ENCODE measurements around the gene DCAF12.
A peak's percentile ranks its signal among the peaks of the same experiment; 100 is the strongest.
"Not testable (repeated sequence)": the region's sequence is repeated elsewhere in the genome, so short reads cannot be mapped to it uniquely, and the experiment has no call there.

The DCAF12 gene

DNA sequence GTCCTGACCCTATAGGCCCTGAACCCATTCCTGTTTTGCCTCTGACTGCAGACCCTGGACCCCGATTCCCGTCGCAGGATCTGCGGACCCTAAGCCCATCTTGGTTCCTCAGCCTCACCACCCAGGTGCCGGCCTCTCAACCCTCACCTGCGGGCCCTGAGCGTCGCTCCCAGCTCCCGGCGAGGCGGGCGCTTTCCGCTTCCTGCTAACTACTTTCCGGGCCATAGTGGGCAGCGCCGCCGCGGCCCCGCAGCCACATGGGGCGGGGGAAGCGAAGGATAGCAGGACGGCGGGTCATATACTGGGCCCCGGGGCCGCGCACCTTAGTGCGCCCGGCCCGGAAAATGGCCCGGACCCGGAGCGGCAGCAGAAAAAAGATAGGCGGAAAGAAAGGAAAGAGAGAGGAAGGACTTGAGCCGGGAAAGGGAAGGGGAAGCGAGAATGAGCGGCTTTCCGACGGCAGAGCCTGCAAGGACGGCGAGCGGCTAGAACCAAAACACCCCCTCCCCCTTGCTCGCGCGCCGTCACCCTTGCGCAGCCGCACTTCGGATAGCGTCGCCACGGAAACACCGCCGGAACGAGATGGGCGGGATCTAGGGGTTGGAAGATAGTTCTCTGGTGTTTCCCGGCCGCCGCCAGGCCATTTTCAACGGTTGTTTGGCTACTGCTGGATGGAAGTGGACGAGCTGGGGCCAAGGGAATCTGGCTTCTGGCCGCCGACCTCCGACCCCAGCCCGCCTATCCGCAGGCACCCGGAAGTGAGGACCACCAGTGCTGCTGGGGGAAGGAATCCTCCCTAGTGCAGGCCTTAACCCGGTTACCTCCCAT, at the start of gene DCAF12:
TSS of gene DCAF12 (minus strand) at position 492 of the 828 bp plus-strand sequence. CDS start at position 225, 267 bp downstream.
- peak; percentile 94 for DNase-seq

DNA sequence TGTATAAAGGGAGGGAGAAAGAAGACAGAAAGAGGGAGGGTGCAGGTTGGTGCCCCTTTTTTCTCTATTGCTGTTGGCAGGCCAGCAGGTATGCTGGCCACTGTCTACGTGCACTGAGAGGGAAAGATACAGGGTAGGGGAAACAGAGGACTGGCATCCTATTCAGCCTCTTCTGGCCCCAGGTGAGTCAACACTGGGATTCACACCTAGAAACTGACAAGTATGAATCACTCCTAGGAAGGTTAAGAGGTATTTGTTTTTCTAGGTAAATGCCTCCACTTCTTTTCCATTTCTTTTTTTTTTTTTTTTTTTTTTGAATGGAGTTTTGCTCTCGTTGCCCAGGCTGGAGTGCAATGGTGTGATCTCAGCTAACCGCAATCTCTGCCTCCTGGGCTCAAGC, 49.6 kb upstream of the DCAF12 start:
- DNase-seq, result no peak

DNA sequence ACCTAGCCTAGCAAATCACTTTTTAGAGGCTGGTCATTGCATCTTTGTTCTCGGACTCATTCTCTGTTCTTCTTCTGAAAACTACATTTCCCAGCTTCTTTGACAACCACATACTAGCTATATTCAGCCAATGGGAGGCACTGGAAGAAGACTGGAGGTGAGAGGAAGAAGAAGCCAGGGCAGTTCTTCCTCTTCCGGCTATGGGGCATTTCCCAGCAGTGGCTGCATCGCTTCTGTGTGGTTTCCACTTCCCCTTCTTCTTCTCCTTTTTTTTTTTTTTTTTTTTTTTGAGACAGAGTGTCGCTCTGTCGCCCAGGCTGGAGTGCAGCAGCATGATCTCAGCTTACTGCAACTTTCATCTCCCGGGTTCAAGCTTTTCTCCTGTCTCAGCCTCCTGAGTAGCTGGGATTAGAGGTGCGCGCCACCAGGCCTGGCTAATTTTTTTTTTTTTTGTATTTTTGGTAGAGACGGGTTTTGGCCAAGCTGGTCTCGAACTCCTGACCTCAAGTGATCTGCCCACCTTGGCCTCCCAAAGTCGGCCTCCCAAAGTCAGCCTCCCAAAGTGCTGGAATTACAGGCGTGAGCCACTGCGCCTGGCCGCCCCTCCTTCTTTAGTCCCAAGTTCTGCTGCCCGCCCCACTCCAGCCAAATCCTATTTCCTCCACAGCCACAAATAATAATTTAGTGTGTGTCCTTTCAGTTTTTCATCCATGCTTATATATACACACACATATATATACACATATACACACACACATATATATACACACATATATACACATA, 45.4 kb upstream of the DCAF12 start:
- peak; percentile 53 for DNase-seq

DNA sequence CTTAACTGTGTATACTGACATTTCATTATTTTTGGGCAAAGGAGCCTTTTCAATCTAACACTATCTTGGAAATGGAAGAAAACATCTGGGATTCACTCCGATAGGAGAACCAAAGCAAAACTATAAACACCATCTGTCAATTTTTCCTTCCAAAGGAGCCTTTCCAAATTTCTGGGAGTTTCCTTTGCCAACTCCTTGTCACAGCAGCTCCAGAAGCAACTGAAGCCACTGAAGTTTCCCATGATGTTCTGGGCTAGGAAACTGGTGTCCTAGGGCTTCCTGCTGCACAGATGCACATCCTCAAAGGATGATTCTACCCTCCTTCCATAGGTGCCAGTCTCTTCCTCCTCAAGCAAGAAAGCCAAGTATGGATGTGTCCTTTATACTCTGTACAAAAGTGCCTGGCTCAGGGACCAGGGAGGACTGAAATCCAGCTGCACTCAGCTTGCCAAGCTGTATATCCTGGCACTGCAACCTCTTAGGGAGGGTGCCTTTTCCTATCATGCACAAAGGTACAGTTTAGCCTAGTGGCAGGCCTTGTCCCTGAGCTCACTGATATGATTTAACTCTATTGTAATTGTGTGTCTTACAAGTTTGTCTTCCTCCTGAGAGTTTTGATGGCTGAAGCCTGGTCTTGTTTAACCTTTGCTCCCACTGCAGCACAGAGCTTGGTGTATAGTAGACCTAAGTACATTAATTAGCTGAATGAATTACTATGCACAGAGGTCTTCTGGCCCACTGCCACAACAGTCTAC, 43.9 kb upstream of the DCAF12 start:
- DNase-seq, result peak; percentile 35

DNA sequence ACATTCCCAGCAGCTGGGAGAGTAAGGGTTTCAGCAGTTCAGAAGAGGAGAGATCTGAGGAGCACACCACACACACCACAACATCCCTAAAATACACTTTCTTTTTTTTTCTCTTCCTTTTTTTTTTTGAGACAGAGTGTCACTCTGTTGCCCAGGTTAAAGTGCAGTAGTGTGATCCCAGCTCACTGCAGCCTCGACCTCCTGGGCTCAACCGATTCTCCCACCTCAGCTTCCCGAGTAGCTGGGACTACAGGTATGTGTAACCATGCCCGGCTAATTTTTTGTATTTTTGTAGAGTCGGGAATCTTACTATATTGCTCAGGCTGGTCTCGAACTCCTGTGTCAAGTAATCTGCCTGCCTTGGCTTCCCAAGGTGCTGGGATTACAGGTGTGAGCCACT, 42.6 kb upstream of the DCAF12 start:
- DNase-seq, result no peak

DNA sequence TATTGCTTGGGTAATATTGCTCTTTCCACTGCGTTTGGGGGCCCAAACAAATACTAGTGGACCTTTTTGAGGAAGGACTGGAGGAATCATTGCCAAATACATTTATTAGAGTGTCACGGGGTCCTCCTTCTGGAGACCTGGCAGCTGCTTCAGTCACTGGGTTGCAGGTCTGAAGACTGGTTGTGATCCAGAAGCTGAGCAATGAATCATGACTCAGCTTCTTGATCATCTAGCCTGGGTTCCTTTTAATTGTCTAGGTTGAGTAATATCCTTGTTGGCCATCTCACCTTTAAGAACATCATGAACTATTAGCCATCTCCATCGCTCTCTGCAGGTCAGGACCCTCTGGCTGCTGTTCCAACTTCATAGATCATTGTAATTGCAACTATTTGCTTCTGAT, 36.9 kb upstream of the DCAF12 start:
- no peak for DNase-seq

DNA sequence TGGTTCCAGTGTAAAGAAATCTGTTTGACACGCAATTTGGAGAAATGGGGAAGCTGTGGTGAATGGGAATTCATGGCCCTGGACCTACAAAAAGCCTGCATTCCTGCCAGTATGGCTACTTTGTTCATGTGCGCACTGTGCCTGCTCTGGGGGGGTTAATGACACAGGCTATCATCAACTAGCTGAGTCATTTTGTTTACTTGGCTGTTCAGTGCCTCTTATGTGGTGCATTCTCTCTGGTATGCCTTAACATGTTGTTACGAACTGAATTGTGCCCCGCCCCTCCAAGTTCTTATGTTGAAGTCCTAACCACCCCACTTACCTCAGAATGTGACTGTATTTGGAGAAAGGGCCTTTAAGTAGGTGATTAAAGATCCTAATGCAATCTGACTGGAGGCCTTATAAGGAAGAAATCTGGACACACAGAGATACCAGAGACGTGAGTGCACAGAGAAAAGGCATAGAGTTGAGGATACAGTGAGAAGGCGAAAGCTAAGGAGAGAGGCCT, 31.9 kb upstream of the DCAF12 start:
- peak; percentile 65 for DNase-seq

DNA sequence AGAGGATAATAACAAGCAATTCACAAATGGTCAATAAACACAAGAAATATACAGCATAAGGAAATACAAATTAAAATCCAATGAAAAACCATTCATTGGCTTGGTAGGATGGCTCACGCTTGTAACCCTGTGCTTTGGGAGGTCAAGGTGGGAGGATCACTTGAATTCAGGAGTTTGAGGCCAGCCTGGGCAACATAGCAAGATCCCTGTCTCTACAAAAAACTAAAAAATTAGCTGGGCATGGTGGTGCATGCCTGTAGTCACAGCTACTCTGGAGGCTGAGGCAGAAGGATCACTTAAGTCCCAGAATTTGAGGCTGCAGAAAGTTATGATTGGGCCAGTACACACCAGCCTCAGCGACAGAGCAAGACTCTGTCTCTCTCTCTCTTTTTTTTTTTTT, 31.4 kb upstream of the DCAF12 start:
- DNase-seq, result no peak

DNA sequence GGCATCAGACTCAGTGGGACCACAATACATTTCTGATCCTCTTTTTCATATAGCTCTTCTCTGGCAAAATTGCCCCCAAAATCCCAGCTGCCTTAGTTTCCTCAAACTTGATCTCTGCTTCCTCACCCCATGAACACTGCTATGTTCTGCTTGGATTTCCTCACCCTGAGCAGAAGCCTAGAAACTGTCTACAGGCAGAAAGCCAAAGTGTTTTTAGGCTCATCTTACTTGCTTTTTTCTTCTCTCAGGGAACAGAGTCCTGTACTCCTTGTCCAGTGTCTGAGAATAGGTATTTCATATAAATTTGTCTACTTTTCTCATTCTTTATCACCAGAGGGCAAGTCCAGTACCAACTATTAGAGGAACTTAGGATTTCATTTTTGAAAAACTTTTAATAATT, 30.8 kb upstream of the DCAF12 start:
- no peak for DNase-seq

DNA sequence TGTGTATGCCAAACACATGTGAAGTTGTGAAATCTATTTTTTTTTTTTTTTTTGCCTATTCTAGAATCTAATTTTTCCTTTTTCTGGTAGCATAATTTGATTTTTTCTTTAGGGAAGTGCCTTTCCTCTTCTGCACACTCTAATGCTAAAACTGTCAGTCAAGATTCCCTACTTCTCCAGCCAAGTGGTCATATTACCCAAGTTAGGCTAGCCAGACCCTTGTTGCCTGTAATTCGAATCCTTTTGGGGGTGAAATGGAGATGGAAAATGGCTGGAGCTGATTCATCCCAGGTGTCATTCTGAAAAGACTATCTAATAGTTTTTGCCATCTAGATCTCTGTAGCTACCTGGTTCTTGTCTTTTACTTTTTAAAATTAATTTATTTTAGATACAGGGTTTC, 27.6 kb upstream of the DCAF12 start:
- DNase-seq, result no peak

DNA sequence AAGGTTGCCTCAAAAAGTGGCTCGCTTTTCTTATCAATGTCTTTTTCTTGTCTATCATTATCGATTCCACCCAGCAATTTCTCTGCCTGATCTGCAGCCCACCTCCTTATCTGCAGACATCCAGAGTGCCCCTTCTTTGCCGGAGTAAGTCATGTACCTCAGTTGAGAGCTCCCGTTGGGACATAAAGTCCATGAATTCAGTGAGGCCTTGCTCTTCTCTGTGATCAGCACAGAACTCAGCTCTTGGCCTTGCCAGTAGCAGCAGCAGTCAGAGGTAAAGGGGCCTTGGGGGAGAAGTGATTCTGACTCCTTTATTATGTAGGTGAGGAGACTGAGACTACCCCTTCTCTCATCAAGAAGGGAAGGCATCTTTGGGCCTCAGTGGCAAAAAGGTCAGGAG, 24.9 kb upstream of the DCAF12 start:
- DNase-seq, result peak; percentile 77

DNA sequence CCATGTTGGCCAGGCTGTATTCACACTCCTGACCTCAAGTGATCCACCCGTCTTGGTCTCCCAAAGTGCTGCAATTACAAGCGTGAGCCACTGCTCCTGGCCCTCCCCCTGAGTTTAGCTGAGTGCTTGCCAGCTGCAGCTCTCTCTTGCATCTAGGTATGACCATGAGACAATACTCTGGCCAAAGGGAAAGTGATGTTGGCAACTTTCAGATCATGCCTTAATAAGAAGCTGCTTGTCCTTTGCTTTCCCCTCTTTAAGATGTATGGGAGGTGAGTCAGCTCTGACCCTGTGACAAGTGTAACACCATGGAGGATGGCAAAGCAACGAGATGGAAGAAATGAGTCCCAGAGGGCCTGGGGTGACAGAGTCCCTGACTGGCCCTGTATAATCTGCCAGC, 18.7 kb upstream of the DCAF12 start:
- DNase-seq, result no peak

DNA sequence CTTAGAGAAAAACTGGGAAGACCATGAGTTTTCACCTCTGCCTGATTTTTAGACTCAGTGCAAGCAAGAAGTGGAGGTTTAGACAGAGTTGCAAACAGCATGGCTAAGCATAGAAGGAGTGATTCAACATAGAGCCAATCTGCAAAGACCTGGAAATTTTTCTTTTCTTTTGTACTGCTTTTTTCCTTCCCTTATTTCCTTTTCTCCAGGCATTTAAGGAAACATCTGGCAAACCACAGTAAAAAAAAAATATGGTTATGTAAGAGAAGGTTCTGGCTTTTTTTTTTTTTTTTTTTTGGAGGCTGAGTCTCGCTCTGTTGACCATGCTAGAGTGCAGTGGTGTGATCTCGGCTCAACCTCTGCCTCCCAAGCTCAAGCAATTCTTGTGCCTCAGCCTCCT, 16.6 kb upstream of the DCAF12 start:
- no peak for DNase-seq

DNA sequence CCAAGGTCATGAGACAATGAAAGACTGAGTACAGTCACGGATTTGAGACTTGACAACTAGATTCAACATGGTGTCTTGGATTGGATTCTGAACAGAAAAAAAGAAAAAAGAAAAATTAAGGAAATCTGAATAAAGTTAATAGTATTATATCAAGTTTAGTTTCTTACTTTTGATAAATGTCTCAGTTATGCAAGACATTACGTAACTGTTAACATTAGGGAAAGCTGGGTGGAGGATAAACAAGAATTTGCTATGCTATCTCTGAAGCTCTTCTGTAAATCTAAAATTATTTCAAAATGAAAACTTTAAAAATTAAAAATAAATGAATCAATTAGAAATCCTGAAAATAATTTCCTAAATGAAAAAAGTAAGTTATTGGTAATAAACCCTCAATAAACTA, 14.4 kb upstream of the DCAF12 start:
- no peak for DNase-seq

DNA sequence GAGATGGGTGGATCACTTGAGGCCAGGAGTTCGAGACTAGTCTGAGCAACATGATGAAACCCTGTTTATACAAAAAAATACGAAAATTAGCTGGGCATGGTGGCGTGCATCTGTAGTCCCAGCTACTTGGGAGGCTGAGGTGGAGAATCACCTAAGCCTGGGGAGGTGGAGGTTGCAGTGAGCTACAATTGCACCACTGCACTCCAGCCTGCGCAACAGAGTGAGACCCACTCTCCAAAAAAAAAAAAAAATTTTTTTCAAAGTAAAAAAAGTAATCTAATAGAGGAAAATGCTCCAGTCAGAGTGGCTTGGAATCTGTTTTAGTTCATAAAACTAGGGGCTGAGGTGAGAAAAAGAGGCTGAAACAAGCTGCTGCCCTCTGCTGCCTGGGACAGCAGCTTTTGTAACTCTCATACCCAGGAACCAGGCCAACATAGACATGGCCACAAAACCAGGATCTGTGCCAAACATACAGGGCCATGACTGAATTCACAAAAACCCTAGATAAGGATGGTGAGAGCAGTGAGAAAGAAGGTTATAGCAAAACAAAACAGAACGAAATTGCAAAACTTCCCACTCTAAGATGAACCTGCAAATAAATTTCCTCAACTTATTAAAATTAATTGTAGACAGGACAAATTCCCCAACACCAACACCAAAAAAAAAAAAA, 13.1 kb upstream of the DCAF12 start:
- peak; percentile 96 for DNase-seq

DNA sequence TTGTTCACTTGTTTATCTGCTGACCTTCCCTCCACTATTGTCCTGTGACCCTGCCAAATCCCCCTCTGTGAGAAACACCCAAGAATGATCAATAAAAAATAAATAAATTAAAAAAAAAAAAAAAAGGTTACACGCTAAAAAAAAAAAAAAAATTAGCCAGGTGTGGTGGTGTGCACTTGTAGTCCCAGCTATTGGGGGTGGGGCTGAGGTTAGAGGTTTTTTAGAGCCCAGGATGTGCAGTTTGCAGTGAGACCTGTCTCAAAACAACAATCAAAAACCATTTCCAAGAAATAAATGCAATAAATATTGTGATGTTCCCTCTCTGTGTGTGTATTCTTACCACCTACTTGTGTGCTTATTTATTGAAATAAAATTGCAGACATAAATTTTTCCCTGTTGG, 12.1 kb upstream of the DCAF12 start:
- DNase-seq, result not testable (repeated sequence)

DNA sequence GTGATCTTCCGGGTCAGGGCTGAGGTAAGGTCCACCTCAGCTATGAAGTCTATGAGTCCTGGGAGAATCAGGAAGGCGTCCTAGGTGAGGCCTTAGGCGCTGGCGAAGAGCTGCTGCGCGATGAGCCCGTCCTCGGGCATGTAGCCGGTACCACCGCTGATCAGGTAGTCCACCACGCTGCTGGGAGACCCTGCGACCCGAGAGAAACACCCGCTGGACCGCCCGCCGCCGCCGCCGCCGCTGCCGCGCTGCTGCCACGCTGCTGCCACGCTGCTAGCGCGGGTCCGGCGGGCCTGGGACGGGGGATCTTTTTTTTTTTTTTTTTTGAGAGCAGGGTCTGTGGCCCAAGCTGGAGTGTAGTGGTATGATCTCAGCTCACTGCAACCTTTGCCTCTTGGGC, 8.0 kb upstream of the DCAF12 start:
- no peak for DNase-seq

DNA sequence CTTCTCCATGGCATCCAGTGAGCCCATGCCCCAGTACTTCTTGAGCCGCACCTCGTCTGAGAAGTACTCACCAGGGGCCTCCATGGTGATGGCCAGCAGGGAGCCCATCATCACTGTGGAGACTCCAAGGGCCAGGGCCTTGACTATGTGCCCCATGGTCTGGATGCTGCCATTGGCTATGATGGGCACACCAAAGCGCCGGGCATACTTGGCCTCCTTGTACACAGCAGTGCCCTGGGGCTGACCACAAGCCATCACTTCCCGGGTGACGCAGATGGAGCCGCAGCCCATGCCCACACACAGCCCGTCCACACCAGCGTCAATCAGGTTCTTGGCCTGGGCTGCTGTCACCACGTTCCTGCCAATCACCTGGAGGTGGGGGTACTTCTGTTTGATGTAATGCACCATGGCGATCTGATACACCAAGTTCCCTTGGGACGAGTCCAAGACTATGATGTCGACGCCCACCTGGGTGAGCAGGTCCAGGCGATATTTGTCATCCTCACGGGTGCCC, 7.0 kb upstream of the DCAF12 start:
- no peak for DNase-seq

DNA sequence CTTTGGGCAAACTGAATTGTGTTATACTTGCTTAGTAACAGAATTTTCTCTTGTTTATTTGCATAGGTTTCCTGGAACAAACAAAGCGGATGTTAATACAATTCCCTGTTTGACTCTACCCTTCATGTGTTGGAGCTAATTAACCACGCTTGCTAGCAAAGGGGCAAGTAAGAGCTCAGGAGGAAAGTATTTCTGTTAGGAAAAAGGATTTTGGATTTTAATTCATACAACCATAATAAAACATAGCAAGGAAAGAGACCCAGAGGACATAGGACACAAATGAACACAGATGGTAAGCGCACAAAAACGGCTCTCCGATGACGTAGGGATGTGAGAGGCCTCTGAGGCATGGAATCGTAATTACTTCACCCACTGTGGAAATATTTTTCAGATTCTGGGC, 5.1 kb upstream of the DCAF12 start:
- no peak for DNase-seq

DNA sequence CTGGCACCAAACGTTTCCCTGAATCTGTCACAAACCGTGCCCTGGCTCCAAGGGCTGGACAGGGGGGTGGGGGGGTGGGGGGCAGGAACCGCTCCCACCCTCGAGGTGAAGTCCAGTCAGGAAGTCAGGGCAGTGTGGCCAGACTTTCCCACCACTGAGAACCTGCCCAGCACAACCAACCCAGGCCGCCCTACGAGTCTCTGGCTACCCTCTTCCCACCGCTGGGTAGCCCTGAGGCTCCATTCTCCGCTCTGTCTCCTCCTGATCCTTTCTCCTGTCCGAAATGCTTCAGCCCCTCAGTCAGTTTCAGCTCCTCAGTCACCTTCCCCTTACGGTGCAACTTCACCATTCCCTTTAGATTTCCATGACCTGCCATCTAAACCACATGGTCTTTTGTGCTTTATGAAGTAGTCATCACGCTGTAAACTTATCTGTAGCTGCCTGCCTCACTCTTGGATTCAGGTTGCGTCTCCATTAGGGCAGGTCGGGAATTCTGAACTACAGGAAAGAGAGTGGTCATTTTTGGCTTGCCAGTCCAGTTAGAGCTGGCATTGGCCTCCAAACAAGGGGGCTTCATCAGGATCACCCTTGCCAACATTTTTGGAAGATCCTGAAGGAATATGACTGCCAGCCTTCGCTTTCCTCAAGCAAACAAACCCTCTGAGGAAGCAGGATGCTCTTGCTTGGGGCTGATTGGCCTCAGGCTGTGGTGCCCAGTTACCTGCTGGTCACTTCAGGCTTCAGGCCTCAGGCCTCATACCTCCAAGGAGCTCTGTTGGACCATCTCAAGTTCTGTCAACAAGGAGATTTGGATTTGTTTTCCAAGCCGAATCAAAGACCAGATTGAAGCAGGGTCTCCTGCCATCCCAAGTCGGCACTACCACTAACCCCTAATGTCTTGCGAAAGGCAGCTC, 794 bp upstream of the DCAF12 start:
- no peak for DNase-seq

DNA sequence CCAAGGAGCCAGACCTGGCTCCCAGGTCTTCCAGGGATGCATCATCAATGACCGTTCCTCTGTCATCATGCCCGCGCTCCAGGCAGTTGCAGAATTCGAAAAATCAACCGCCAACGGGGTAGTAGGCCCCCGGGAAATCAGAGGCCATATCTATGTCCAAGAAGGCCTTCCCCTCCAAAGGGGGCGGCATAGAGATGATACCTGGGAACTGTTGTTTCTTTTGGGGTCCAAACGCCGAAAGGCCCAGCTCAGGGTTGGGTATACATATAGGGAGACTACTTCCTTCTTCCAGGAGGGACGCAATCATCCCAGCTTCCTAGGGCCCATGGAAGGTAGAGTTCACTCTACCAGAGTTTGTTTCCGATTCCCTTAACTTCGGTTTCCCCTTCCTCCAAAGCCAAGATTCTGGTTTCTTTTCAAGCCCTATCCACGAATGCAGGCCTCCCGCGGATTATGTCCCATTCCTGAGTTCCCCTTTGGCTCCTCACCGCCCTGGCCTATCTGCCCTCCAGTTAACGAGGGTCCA, 754 bp downstream of the DCAF12 start:
- DNase-seq, result peak; percentile 32
